GM10266 (cell line): Measurements from ENCODE around the gene AJM1.
"Not testable (repeated sequence)": the region's sequence is repeated elsewhere in the genome, so short reads cannot be mapped to it uniquely, and the experiment has no call there.

Source experiments
- DNase-seq: peaks from one replicate; pipeline ENCODE4 v3.0.0; 2012; ENCODE audit errors: extremely low spot score
- CTCF ChIP-seq: IDR thresholded peaks from 2 replicates; pipeline ENCODE4 v1.5.1; 2012; ENCODE audit warnings: mild to moderate bottlenecking, low read depth; ENCODE audit not compliant: control insufficient read depth, insufficient read depth; ENCODE audit errors: missing control alignments

AJM1 gene

GRCh38 chr9:136829981-136830885, 12.0 kb upstream of the AJM1 start:
- DNase-seq, result no peak

GRCh38 chr9:136831002-136831719, 11.1 kb upstream of the AJM1 start:
- TF ChIP-seq CTCF, result no peak
- DNase-seq, result no peak

More at GRCh38 chr9:136829981-136830885, 12.0 kb upstream of the AJM1 start:
- no peak for TF ChIP-seq CTCF

GRCh38 chr9:136831720-136832104, 10.6 kb upstream of the AJM1 start:
- TF ChIP-seq CTCF, result no peak
- no peak for DNase-seq

DNA sequence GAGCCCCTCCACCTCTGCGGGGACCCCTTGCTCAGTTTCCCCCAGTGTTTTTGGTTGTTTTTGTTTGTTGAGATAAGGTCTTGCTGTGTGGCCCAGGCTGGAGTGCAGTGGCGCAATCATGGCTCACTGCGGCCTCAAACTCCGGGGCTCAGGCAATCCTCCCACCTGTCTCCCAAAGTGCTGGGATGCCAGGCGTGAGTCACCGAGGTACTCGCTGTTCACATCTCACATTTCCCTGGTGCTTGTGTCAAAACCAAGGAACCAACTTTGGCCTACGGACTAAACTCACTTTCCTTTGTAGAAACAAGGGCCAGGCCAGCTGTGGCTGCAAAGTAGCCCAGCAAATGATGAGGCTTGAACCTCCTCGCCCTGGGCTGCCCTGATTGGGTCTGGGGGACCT, 9.7 kb upstream of the AJM1 start:
- no peak for TF ChIP-seq CTCF
- DNase-seq, result no peak

DNA sequence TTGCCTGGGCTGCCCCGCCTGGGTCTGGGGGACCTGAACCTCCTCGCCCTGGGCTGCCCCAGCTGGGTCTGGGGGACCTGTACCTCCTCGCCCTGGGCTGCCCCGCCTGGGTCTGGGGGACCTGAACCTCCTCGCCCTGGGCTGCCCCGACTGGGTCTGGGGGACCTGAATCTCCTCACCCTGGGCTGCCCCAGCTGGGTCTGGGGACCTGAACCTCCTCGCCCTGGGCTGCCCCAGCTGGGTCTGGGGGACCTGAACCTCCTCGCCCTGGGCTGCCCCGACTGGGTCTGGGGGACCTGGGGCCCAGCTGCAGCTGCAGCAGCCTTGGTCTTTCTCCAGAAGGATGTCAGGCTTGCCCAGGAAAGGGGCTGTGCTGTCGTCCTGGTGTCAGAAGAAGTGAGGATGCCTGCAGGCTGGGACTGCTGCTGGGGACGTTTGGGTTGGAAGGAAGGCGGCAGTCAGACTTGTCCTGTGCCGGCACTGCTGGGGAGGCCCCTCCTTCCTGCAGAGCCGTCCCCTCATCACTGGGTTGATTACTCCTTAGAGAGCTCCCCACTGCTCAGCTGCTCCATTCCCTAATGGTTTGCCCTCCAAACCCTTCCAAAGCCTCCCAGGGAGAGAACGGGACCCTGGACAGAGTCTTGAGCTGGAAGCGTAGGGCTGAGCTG, 8.8 kb upstream of the AJM1 start:
- not testable (repeated sequence) for DNase-seq

- DNase-seq, result no peak
- no peak for TF ChIP-seq CTCF
Measured at GRCh38 chr9:136835162-136835931, 6.9 kb upstream of the AJM1 start.
